ENCODE data around the gene MRPL43. TPM values are rescaled to one million over a fixed set of nuclear protein-coding genes. Genes with fewer than 3 reads are reported as not detected.

The MRPL43 gene
- total RNA-seq, 1 experiment from 2014 or later: 91.3 TPM

DNA sequence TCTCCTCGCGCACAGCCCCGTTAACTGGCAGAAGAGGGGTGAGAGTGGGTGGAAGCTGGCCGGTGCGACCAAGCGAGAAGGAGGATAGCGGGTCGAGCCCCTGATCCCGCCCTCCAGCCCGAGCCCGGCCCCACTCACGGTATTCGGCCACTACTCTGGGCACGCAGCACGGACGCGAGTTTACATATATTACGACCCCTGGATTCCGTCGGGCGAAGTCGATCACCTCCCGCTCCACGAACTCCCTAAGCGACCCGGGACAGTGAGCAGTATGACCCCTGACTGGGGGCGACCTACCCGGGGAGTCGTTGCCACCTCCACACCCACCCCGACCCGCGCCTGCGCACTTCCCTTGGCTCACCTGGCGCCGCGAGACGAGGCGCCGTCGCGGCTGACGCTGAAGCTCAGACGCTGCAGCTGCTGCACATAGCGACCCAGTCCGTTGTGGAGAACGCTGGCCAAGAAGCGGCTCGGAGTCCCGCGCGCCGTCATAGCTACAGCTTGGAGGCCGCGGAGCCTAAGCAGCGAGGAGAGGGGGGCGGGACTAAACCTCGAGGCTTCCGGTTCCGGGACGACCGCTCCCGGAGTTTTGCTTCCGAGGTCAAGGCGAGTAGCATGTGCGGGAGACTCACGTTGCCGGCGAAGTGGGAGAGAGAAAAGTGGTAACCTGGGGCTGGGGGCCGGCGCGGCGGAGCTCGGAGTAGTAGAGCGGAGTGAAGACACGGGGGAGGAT lies at the start of gene MRPL43, which contains the start of gene TWNK (continued):
- TF ChIP-seq AR (CRISPR knock-in tag; IDR thresholded peaks at IDR 0.05) (no peak), ZNF219 (CRISPR knock-in tag; IDR thresholded peaks at IDR 0.05; ENCODE audit: borderline replicate concordance) (no peak), JUN (CRISPR knock-in tag; IDR thresholded peaks at IDR 0.05) (peak; percentile 38; the same call in 1 of the 2 replicates), SP1 (CRISPR knock-in tag; conservative IDR thresholded peaks at IDR 0.05) (peak; percentile 87), CDX4 (CRISPR knock-in tag; IDR thresholded peaks at IDR 0.05; ENCODE audit: borderline replicate concordance) (no peak), MLX (CRISPR knock-in tag; IDR thresholded peaks at IDR 0.05) (no peak), FOXK1 (CRISPR knock-in tag; IDR thresholded peaks at IDR 0.05) (peak; percentile 100), SMAD4 (CRISPR knock-in tag; IDR thresholded peaks at IDR 0.05) (no peak), HMGA2 (CRISPR knock-in tag; IDR thresholded peaks at IDR 0.05) (no peak), NFE2L1 (CRISPR knock-in tag; IDR thresholded peaks at IDR 0.05) (peak; percentile 68; the same call in 1 of the 2 replicates), MXD4 (CRISPR knock-in tag; IDR thresholded peaks at IDR 0.05; ENCODE audit: borderline replicate concordance) (no peak), ZNF317 (CRISPR knock-in tag; IDR thresholded peaks at IDR 0.05; ENCODE audit: borderline replicate concordance, low read depth) (no peak), RORB (CRISPR knock-in tag; IDR thresholded peaks at IDR 0.05) (no peak), GRHL2 (CRISPR knock-in tag; IDR thresholded peaks at IDR 0.05; ENCODE audit: insufficient replicate concordance, severe bottlenecking) (no peak), ELF4 (CRISPR knock-in tag; IDR thresholded peaks at IDR 0.05; ENCODE audit: low read depth) (no peak), NR2C2 (CRISPR knock-in tag; IDR thresholded peaks at IDR 0.05) (peak; percentile 98), MYBL2 (CRISPR knock-in tag; IDR thresholded peaks at IDR 0.05) (peak; percentile 84), KAT7 (CRISPR knock-in tag; IDR thresholded peaks at IDR 0.05; ENCODE audit: borderline replicate concordance) (no peak), GTF2I (CRISPR knock-in tag; conservative IDR thresholded peaks at IDR 0.05) (no peak), STAT6 (CRISPR knock-in tag; conservative IDR thresholded peaks at IDR 0.05; ENCODE audit: low read depth) (no peak), ZNF671 (CRISPR knock-in tag; IDR thresholded peaks at IDR 0.05) (no peak)
- TF ChIP-seq, protein P1, sequence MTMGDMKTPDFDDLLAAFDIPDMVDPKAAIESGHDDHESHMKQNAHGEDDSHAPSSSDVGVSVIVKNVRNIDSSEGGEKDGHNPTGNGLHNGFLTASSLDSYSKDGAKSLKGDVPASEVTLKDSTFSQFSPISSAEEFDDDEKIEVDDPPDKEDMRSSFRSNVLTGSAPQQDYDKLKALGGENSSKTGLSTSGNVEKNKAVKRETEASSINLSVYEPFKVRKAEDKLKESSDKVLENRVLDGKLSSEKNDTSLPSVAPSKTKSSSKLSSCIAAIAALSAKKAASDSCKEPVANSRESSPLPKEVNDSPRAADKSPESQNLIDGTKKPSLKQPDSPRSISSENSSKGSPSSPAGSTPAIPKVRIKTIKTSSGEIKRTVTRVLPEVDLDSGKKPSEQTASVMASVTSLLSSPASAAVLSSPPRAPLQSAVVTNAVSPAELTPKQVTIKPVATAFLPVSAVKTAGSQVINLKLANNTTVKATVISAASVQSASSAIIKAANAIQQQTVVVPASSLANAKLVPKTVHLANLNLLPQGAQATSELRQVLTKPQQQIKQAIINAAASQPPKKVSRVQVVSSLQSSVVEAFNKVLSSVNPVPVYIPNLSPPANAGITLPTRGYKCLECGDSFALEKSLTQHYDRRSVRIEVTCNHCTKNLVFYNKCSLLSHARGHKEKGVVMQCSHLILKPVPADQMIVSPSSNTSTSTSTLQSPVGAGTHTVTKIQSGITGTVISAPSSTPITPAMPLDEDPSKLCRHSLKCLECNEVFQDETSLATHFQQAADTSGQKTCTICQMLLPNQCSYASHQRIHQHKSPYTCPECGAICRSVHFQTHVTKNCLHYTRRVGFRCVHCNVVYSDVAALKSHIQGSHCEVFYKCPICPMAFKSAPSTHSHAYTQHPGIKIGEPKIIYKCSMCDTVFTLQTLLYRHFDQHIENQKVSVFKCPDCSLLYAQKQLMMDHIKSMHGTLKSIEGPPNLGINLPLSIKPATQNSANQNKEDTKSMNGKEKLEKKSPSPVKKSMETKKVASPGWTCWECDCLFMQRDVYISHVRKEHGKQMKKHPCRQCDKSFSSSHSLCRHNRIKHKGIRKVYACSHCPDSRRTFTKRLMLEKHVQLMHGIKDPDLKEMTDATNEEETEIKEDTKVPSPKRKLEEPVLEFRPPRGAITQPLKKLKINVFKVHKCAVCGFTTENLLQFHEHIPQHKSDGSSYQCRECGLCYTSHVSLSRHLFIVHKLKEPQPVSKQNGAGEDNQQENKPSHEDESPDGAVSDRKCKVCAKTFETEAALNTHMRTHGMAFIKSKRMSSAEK (CRISPR knock-in tag; IDR thresholded peaks at IDR 0.05; ENCODE audit: borderline replicate concordance): no peak
- TF ChIP-seq, protein P2, sequence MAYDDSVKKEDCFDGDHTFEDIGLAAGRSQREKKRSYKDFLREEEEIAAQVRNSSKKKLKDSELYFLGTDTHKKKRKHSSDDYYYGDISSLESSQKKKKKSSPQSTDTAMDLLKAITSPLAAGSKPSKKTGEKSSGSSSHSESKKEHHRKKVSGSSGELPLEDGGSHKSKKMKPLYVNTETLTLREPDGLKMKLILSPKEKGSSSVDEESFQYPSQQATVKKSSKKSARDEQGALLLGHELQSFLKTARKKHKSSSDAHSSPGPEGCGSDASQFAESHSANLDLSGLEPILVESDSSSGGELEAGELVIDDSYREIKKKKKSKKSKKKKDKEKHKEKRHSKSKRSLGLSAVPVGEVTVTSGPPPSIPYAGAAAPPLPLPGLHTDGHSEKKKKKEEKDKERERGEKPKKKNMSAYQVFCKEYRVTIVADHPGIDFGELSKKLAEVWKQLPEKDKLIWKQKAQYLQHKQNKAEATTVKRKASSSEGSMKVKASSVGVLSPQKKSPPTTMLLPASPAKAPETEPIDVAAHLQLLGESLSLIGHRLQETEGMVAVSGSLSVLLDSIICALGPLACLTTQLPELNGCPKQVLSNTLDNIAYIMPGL (CRISPR knock-in tag; IDR thresholded peaks at IDR 0.05): peak; percentile 67; the same call in 1 of the 2 replicates
- TF ChIP-seq, protein P3, sequence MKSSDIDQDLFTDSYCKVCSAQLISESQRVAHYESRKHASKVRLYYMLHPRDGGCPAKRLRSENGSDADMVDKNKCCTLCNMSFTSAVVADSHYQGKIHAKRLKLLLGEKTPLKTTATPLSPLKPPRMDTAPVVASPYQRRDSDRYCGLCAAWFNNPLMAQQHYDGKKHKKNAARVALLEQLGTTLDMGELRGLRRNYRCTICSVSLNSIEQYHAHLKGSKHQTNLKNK (CRISPR knock-in tag; IDR thresholded peaks at IDR 0.05): no peak
- TF ChIP-seq, protein P4, sequence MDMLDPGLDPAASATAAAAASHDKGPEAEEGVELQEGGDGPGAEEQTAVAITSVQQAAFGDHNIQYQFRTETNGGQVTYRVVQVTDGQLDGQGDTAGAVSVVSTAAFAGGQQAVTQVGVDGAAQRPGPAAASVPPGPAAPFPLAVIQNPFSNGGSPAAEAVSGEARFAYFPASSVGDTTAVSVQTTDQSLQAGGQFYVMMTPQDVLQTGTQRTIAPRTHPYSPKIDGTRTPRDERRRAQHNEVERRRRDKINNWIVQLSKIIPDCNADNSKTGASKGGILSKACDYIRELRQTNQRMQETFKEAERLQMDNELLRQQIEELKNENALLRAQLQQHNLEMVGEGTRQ (CRISPR knock-in tag; IDR thresholded peaks at IDR 0.05): 0 out of 2 replicates have a peak, but pooled peaks have one; percentile 30
